Vagina (tissue), 2 donors: ENCODE results near the gene PANK4. TPM values are rescaled to one million over a fixed set of nuclear protein-coding genes. Genes with fewer than 3 reads are reported as not detected.

Source experiments
- DNase-seq, 2 donors: peaks; one replicate each; pipeline ENCODE4 v3.0.0-alpha.2; 2017; ENCODE audit errors: extremely low spot score in 2 of 2
- H3K27ac ChIP-seq: fragments of 200-600 bp; sonication (generic); one replicate; pipeline ENCODE4 v1.5.1; 2019
- H3K27me3 ChIP-seq: fragments of 200-600 bp; sonication (generic); one replicate; pipeline ENCODE4 v1.5.1; 2019
- H3K36me3 ChIP-seq, 2 donors: fragments of 200-600 bp; sonication (generic); one replicate each; pipeline ENCODE4 v1.5.1; 2017 to 2019
- H3K4me1 ChIP-seq: fragments of 200-600 bp; sonication (generic); one replicate; pipeline ENCODE4 v1.5.1; 2019
- H3K4me3 ChIP-seq, 2 donors: fragments of 200-600 bp; sonication (generic); 1 replicate in 1 of 2; 2 replicates in 1 of 2; pipeline ENCODE4 v1.5.1; 2016 to 2019
- H3K9me3 ChIP-seq: fragments of 200-600 bp; sonication (generic); one replicate; pipeline ENCODE4 v1.5.1; 2019
- POLR2A ChIP-seq, 2 donors: fragments of 450-650 bp; IDR thresholded peaks; one replicate each; pipeline ENCODE4 v1.6.1; 2017; ENCODE audit warnings: antibody characterized with exemption in 2 of 2, mild to moderate bottlenecking in 2 of 2, moderate library complexity in 2 of 2
- POLR2AphosphoS5 ChIP-seq, 2 donors: sonication (generic); formaldehyde crosslinking; IDR thresholded peaks; one replicate each; pipeline ENCODE4 v1.9.0; 2017; ENCODE audit warnings: antibody characterized with exemption in 2 of 2, mild to moderate bottlenecking in 2 of 2, low read depth in 1 of 2; ENCODE audit not compliant: insufficient read depth in 1 of 2
- intact Hi-C: fragments of 100-400 bp; cut with DNase I; formaldehyde crosslinking; loops from one replicate; pipeline ENCODE4 v1.15.1; 2023
- total RNA-seq: library from RNA; depleted of rRNA; stranded (reverse); fragments of >200 nt; gene quantifications from one replicate; pipeline ENCODE4 v1.2.3, GENCODE V29; 2016
- TF ChIP-seq, protein P1 (sequence below), 3 experiments: fragments of 450-650 bp in 2 of 3; fragments of 200-600 bp in 1 of 3; sonication (generic) in 1 of 3; IDR thresholded peaks; one replicate each; pipeline ENCODE4 v1.5.1; 2017 to 2019; ENCODE audit warnings: antibody characterized with exemption in 3 of 3, mild to moderate bottlenecking in 2 of 3, moderate library complexity in 2 of 3

Gene PANK4
- total RNA-seq, 1 donor from 2014 or later: 39.5 TPM

DNA sequence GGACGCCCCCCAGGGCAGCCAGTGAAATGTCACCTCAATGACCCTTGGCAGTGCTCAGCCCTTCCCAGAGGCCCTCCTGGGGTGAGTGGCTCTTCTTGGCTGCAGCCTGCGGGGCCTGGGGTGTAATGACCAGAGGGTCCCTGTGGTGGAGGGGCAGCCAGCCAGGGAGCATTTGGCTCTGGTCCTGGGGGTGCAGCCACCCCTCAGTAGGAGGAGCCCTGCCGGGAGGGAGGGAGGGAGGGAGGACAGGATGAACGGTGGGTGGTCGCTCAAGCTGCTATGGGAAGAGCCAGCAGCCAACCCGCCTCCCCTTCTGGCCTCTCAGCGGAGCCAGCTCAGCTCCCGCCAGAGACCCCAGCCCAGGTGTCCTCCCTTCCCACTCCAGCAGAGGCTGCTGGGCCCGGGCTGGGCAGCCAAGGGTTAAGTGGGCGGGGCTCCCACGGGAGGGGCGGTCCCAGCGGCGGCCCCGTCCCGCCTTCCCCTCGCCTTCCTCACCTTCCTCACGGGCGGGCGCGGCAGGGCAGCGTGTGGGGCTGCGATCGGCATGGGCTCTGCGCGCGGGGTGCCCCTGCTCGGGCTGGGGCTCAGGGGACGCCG, 59.3 kb downstream of the PANK4 start:
- no peaks in the 10 kb centered on the region for H3K9me3 ChIP-seq
- no peak overlapping the region for H3K27ac ChIP-seq
- H3K4me1 ChIP-seq: peaks cover 12% of the 10 kb centered on the region
- TF ChIP-seq POLR2A (IDR thresholded peaks at IDR 0.05) (no peak), POLR2AphosphoS5 (IDR thresholded peaks at IDR 0.05; ENCODE audit: insufficient read depth in 1 of 2, low read depth in 1 of 2) (no peak)
- TF ChIP-seq, protein P1, sequence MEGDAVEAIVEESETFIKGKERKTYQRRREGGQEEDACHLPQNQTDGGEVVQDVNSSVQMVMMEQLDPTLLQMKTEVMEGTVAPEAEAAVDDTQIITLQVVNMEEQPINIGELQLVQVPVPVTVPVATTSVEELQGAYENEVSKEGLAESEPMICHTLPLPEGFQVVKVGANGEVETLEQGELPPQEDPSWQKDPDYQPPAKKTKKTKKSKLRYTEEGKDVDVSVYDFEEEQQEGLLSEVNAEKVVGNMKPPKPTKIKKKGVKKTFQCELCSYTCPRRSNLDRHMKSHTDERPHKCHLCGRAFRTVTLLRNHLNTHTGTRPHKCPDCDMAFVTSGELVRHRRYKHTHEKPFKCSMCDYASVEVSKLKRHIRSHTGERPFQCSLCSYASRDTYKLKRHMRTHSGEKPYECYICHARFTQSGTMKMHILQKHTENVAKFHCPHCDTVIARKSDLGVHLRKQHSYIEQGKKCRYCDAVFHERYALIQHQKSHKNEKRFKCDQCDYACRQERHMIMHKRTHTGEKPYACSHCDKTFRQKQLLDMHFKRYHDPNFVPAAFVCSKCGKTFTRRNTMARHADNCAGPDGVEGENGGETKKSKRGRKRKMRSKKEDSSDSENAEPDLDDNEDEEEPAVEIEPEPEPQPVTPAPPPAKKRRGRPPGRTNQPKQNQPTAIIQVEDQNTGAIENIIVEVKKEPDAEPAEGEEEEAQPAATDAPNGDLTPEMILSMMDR (IDR thresholded peaks at IDR 0.05): no peak
- no peak for DNase-seq
- H3K27me3 ChIP-seq: no peaks in the 10 kb centered on the region
- no peaks in the 10 kb centered on the region for H3K36me3 ChIP-seq
- no peak overlapping the region for H3K4me3 ChIP-seq
- intact Hi-C loops: no loop called here

DNA sequence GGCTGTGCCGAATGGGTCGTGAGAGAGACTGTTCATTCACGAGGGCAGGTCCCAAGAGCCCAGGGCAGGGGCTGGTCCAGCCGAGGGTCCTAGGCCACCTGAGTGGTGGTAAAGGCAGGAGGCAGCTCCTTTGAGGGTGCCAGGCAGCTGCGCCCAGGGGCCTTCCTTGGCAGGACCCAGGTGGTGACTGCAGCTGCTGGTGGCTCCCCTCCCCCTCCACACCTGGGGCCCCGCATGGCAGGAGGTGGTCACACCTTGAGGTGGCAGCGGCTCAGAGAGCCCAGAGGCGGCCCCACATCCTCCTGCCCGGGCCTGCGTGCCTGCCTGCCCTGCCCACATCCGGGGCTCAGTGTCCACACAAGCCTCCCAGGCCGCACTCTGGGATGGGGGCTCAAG, 60.1 kb downstream of the PANK4 start:
- no peaks in the 10 kb centered on the region for H3K36me3 ChIP-seq
- no peak overlapping the region for H3K4me3 ChIP-seq
- no peak overlapping the region for H3K27ac ChIP-seq
- DNase-seq: no peak
- H3K4me1 ChIP-seq: peaks cover 12% of the 10 kb centered on the region
- TF ChIP-seq, protein P1 (IDR thresholded peaks at IDR 0.05): no peak
- TF ChIP-seq POLR2AphosphoS5 (IDR thresholded peaks at IDR 0.05; ENCODE audit: insufficient read depth in 1 of 2, low read depth in 1 of 2): no peak
- no peak for TF ChIP-seq POLR2A (IDR thresholded peaks at IDR 0.05)
- no peaks in the 10 kb centered on the region for H3K9me3 ChIP-seq
- no peaks in the 10 kb centered on the region for H3K27me3 ChIP-seq
- intact Hi-C loops: no loop called here

DNA sequence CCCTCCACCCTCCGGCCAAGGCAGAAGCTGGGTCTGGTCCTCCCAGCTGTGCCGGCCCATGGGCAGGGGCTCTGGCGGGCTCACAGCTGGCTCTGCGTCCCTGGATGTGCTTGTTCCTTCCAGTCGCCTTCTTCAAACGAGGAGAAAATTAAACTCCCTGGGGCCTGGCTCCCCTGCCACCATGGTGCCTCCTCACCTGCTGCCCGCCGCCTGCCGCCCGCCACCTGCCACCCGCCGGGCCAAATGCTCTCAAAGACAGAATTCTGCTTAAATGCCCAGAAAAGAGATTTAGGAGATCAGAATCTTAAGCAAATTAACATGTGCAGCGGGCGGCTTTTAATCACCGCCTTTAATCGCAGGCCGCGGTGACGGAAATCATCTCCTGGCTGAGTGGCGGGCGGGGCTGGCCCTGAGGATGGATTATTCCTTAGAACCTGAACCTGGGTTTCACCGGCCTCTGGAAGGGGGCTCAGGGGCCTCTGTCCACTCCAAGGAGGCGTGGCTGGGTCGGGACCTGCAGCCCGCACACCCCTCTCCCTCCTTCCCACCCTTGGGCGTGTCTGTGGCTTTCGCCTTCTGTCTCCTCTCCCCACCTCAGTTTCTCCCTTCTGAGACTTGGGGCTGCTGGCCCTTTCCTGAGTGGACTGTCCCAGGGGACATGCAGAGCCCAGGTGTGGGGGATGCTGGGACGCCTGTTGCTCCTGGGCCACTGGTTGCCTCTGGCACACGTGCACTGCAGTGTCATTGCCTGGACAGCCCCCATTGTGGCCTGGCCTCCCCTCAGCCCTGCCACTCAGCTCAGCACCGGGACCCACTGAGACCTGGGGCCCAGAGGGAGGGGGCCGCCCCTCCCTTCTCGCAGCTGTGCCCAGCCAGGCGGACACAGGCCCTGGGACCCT, 60.8 kb downstream of the PANK4 start:
- Histone ChIP-seq H3K27me3 (no peaks in the 10 kb centered on the region), H3K4me1 (peaks cover 12% of the 10 kb centered on the region), H3K9me3 (no peaks in the 10 kb centered on the region), H3K4me3 (no peak overlapping the region), H3K27ac (no peak overlapping the region), H3K36me3 (no peaks in the 10 kb centered on the region)
- intact Hi-C loops: no loop called here
- no peak for DNase-seq
- TF ChIP-seq, protein P1 (IDR thresholded peaks at IDR 0.05): no peak
- no peak for TF ChIP-seq POLR2A (IDR thresholded peaks at IDR 0.05)
- no peak for TF ChIP-seq POLR2AphosphoS5 (IDR thresholded peaks at IDR 0.05; ENCODE audit: insufficient read depth in 1 of 2, low read depth in 1 of 2)

DNA sequence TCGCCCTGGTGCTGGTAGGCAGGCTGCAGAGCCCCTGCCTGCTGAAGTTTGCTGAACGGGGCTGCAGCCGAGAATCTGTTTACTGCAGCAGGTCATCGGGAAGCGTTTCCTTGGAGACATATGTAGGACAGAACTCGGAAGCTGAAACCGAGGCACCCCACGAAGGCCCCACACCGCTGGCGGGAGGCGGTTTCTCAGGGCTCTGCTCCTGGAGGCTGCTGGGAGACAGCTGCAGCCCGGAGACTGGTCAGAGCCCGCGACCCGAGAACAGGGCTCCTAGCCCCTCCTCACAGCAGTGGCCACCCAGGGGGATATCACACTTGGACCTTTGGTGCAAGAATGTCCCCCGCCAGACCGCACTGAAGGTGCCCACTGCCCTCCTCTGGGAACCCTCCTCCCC, 63.0 kb downstream of the PANK4 start:
- H3K27me3 ChIP-seq: no peaks in the 10 kb centered on the region
- no peak overlapping the region for H3K4me3 ChIP-seq
- DNase-seq: no peak
- no peak overlapping the region for H3K27ac ChIP-seq
- no peaks in the 10 kb centered on the region for H3K9me3 ChIP-seq
- peaks cover 17% of the 10 kb centered on the region for H3K4me1 ChIP-seq
- no peaks in the 10 kb centered on the region for H3K36me3 ChIP-seq
- intact Hi-C loops: no loop called here
- no peak for TF ChIP-seq POLR2A (IDR thresholded peaks at IDR 0.05)
- no peak for TF ChIP-seq POLR2AphosphoS5 (IDR thresholded peaks at IDR 0.05; ENCODE audit: insufficient read depth in 1 of 2, low read depth in 1 of 2)
- TF ChIP-seq, protein P1 (IDR thresholded peaks at IDR 0.05): no peak

DNA sequence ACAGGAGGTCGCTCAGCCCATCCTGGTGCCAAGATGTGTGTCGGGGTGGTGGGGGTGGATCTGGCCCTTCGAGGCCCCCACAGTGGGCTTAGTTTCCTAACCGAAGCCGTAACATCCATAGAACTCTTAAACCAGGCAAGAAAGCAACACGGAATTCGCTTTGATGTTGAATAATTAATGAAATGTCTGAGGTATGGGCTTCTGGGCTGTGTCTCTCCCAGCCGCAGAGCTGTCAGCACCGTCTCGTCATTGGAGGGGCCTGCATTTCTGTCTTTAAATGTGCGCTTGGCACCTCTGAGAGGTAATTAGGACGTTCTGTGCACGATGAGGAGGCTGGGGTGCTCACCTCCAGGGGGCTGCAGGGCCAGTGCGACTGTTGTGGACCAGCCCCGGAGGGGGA, 63.6 kb downstream of the PANK4 start:
- intact Hi-C loops: no loop called here
- H3K4me3 ChIP-seq: no peak overlapping the region
- no peaks in the 10 kb centered on the region for H3K36me3 ChIP-seq
- no peaks in the 10 kb centered on the region for H3K27me3 ChIP-seq
- DNase-seq: no peak
- H3K27ac ChIP-seq: no peak overlapping the region
- TF ChIP-seq POLR2A (IDR thresholded peaks at IDR 0.05): no peak
- H3K9me3 ChIP-seq: no peaks in the 10 kb centered on the region
- H3K4me1 ChIP-seq: peaks cover 17% of the 10 kb centered on the region
